NOMO-1 treated with DMSO at 0.1 percent for 48 hours (cell line): ENCODE data around the gene COG5.
A peak's percentile ranks its signal among the peaks of the same experiment; 100 is the strongest.

Experiments
- DNase-seq: peaks from one replicate; lab custom pipeline; 2025; ENCODE audit not compliant: unreplicated experiment; lab: John Stamatoyannopoulos, UW

Gene COG5

GRCh38 chr7:107563775-107564552 lies at the start of gene COG5, which contains the start of gene DUS4L:
Gene COG5, minus strand, starts transcription at chr7:107563920. Its CDS starts 24 bp downstream, at chr7:107563896.
Gene DUS4L, plus strand, starts transcription at chr7:107563971. Its CDS starts 3,100 bp downstream, at chr7:107567071.
- peak; percentile 30 for DNase-seq

GRCh38 chr7:107613439-107613838 lies 49.7 kb upstream of the COG5 start:
- no peak for DNase-seq

DNA sequence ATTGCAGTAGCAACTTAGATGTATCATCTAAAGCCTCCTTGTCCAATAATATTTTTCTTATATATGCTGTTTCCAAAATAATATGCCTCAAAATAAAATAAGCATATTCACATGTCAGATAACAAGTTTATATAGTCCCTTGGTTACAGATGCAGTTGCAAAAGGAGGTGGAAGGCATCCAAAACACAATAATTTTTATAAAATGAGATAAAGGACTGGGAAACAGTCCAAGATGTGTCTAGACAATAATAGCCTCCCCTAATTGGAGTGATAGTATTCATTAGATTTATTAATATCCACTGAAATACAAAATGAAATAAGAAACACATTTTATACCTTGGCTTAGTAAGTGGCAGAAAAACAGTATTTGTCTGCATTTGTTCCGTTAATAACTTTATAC lies 46.6 kb upstream of the COG5 start:
- DNase-seq, result no peak

GRCh38 chr7:107609811-107610261 lies 46.1 kb upstream of the COG5 start:
- no peak for DNase-seq

DNA sequence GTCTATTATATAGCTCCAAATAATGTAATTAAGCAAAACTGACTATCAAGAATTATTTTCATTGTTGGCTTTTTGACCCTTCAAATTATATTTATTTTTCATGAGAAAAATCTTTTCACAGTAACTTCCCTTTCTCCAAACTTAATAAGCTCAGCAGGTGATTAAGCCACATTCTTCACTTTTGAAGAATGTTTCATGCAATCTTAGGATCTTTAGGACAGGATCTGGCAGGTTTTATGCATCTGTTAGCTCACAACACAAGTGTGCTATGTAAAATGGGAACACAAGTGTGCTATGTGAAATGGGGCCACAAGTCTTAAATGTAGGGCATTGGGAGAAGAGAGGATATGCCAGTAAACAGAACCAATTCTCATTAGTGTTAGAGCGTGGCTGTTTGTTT lies 42.6 kb upstream of the COG5 start:
- no peak for DNase-seq

DNA sequence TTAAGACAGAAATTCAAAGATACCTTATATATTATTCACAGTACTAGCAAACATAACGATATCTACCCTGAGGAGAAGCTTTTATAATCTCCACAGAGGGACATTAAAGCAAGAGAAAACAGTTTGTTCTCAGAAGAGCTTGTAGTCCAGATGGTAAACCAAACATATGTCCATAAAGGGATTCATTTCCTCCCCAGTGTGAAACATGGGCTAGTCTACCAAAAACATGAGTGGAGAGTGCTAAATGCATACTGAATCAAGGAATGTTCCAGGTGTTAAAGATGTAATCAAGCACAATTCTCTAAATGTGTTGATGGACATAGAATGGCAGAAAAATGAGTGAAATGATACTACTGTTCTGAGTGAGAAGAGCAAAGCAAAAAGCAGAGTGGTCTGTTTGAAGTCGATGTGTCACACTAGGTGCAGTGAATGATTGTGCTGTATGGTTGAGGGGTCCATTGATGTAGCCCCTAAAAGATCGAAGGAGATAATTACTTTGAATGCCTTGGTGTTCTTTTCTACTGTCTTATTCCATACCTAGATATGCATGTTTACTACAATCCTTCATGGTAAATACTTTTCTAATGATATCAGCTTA lies 41.6 kb upstream of the COG5 start:
- DNase-seq, result no peak

DNA sequence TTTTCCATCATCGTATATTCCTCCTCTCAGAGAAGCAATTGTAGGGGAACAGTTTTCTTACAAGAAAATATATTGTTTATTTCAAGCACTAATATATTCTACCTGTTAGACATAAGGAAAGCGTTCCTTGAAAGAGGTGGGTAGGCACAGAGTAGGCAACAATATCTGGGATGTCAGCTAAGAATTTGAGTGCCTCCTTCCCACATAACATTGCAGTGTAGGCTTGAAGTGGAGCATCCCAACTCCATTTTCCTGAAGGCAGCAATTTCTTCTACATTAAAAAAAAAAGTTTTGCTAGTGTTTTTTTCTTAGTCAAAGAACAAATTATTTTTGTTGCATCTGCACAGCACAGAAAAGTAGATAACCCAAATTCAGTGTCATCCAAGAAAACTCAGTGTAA lies 37.1 kb upstream of the COG5 start:
- no peak for DNase-seq

DNA sequence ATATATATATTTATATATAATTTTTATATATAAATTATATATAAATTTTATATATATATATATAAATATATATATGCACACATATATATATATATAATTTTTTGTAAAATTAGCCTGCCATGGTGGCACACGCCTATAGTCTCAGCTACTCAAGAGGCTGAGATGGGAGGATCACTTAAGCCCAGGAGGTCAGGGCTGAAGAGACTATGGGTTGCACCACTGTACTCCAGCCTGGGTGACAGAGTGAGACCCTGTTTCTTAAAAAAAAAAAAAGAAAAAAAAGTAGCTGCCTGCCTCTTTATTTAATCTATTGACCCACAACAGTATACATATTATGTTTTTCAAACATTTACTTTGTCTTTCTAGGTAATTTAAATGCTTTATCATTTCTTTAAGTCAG lies 35.5 kb upstream of the COG5 start:
- no peak for DNase-seq

DNA sequence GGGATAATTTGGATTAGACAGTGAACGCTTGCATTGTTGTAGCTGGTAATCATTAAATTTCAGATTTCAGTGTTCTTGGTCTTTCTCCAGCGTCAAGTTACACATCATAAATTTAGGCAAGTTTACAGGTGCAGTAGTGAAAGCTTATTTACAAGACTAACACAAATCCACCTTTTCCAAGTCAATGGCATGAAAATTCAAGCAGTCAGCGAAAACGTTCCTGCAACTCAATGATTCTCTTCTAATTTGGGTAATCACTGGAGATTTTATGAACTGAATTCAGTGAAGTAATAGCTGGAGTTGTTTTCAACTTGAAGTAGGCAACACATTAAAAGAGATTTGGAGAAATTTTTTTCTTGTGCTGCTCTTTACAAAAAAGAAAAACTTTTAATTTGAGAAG lies 34.2 kb upstream of the COG5 start:
- no peak for DNase-seq

DNA sequence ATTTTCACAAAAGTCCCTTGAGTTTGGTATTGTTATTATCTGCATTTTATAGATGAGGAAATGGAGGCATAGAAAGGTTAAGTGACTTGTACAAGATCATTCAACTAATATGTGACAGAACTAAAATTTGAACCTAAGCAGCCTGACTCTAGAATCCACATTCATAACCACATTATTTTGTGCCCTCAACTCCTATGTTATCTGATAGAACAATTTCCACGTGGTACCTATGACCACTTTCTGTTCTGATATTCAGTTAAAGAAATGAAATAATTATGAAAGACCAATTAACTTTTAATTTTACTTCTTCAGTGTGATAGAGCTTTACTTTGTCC lies 33.8 kb upstream of the COG5 start:
- DNase-seq, result no peak

DNA sequence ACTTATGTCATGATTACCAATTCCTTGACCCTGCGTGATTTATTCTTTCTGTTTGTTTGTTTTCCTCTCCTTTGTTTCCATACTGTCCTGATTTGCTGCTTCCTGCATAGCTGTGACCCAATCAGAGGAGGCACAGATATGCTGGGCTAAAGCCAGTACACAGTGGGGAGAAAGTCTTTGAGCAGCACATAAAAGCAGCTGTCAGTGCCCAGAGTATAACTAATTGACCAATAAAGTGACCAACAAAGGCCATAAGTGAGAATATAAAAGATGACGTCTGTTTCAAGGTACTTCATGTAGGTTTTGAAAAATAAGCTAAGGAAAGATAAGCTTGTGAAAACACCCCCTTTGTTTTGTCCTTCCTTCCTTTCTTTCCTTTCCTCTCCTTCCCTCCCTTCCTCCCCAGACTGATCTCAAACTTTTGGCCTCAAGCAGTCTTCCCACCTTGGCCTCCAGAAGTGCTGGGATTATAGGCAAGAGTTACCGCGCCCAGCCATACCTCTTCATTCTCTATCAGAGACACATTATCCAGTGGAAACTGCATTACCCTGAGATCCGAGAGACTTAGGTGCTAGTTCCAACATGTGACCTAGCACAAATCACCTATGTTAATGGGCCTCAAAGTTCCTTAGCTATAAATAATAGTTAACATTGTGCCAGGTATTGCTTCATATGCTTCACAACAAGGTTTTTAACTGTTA lies 33.3 kb upstream of the COG5 start:
- DNase-seq, result no peak

DNA sequence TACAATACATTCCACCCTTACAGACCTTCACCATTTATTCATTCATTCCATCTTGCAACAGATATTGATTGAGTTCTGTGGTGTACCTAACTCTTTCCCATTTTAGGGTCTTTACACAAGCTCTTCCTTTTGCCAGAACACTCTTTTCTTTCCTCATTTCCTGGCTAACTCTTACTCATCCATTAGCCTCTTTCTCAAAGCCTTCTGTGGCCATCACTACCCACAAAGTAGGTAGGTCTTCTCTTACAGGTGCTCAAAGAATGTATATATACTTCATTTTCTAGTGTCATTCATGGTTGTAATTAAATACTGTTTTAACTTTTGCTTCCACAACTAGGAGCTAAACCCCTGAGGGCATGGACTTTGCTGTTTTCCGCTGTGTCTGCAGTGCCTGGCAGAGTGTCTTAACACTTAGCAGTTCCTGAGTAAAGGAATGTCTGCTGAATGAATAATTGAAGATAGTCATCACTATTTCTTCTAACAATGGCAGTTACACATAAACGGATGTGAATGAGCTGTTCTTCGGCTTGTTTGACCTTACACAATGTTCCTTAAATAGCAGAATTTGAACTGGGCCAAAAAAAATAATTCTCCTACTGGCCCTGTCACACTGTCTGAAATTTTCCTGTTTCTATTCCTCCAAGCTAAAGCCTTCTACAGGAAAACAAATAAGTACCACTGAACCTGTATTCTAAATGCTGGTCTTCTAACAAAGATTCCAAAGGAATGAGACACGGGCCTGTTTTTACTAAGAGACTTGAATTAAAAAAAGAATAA lies 31.4 kb upstream of the COG5 start:
- no peak for DNase-seq

- no peak for DNase-seq
Measured at GRCh38 chr7:107593025-107593410, 29.3 kb upstream of the COG5 start.

GRCh38 chr7:107592361-107593024 lies 28.8 kb upstream of the COG5 start:
- no peak for DNase-seq

DNA sequence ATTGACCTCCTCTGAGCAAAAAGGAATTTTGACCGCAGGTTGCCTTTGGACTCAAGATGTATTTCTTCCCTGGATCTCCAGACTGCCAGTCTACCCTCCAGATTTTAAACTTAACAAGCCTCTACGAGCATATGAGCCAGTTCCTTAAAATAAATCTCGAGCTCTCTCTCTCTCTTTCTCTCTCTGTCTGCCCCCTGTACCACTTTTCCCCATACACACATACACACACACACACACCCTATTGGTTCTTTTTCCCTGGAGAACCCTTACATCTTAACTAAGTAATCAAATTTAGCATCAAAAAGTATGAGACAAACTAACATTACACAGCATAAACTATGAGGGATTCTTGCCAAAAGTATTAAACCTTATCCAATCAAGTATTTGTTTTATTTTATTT lies 27.7 kb upstream of the COG5 start:
- no peak for DNase-seq

DNA sequence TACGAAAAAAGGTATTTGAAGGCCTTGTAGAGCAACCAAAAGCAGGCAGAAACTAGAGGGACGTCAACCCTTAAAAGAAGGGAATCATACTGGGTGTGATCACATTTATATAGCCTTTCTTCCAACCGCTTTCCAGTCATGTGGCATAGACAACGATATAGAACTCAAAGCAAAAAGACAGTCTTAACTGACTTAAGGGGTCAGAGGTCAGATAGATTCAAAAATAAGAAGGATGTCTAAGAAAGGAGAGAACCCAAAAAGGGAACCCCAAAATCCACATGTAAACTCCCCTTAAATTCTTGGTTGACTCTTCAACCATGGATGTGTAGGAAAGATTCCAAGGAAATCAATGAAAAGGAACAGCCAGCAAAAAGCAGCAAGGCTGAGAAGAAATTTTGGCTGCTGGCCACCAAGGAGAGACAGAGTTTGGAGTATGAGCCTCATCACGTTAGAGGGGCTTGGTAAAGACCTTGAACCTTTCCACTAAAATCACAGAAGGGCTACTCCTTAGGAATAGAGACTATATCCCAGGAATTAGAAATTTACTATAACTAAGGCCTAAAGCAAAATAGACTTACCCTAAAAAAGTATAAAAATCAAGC lies 24.9 kb upstream of the COG5 start:
- no peak for DNase-seq

DNA sequence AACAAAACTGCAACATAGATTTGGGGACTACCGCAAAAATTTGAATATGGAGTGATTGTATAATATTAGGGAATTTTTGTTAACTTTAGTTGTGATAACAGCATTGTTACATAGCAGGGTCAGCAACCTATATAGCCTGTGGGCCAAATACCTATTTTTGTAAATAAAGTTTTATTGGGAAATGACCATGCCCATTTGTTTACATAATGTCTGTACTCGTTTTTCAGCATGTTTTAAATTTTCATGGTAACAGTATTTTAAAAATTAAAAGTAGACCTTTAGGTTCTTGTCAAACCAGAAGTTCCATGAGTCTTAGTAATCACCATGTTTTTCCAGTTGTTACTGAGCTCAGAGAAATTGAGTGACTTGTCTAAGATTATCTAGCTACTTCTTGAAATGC lies 21.0 kb upstream of the COG5 start:
- no peak for DNase-seq

DNA sequence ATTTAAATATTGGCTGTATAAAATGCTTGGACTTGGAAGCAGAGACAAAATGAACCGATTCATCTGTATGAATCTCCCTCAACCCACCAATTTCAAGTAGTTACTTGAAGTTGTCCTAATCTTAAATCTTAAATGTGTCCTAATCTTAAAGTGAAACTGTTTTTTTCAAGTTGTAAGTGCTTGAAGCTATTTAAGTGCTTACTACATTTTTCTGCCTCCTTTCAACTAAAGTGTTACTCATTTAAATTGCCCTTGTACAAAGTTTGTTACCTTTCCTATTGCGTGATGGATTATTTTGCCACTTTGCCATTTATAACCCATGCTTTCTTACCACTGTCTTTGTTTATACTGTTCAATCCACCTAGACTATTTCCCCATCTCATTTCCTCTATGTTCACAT lies 19.2 kb upstream of the COG5 start:
- no peak for DNase-seq

GRCh38 chr7:107581387-107582013 lies 17.8 kb upstream of the COG5 start:
- DNase-seq, result no peak
